Keratinocyte (primary cell): ENCODE data around the gene PMPCB. TPM values are rescaled to one million over a fixed set of nuclear protein-coding genes. Genes with fewer than 3 reads are reported as not detected.

Experiments
- DNase-seq: peaks from one replicate; pipeline ENCODE4 v3.0.0-alpha.2; 2011; ENCODE audit warnings: low read depth, missing footprints, low spot score
- FAIRE-seq: peaks from 2 replicates; lab custom pipeline; 2011; peaks lifted over from hg19 to GRCh38; lab: Jason Lieb, UNC
- H2AFZ ChIP-seq: 2 replicates; pipeline ENCODE4 v1.6.0; 2012; ENCODE audit warnings: low read length, control low read depth, inconsistent platforms; ENCODE audit not compliant: control insufficient read depth
- H3K27ac ChIP-seq: 2 replicates; pipeline ENCODE4 v1.5.1; 2011; ENCODE audit warnings: low read length; ENCODE audit not compliant: control insufficient read depth, insufficient read depth
- H3K27me3 ChIP-seq: 3 replicates; pipeline ENCODE4 v1.6.0; 2011; ENCODE audit warnings: low read length; ENCODE audit not compliant: control insufficient read depth, insufficient read depth; ENCODE audit errors: extremely low read depth
- H3K36me3 ChIP-seq, 2 experiments: 2 replicates in 1 of 2; 3 replicates in 1 of 2; pipeline ENCODE4 v1.5.1; 2011; ENCODE audit warnings: low read length in 2 of 2, mild to moderate bottlenecking in 1 of 2; ENCODE audit not compliant: control insufficient read depth in 2 of 2, insufficient read depth in 2 of 2; ENCODE audit errors: extremely low read depth in 1 of 2
- H3K4me1 ChIP-seq: 3 replicates; pipeline ENCODE4 v1.5.1; 2011; ENCODE audit warnings: low read length; ENCODE audit not compliant: control insufficient read depth, insufficient read depth; ENCODE audit errors: extremely low read depth
- H3K4me2 ChIP-seq: 3 replicates; pipeline ENCODE4 v1.6.0; 2011; ENCODE audit warnings: low read depth, low read length; ENCODE audit not compliant: control insufficient read depth, insufficient read depth; ENCODE audit errors: extremely low read depth
- H3K4me3 ChIP-seq, 3 experiments: fragments of 200-600 bp in 1 of 3; sonication (generic) in 1 of 3; 2 replicates in 2 of 3; 3 replicates in 1 of 3; pipeline ENCODE4 v1.5.1; 2011 to 2016; ENCODE audit warnings: low read length in 3 of 3, mild to moderate bottlenecking in 3 of 3, control low read depth in 2 of 3, inconsistent platforms in 1 of 3, low read depth in 1 of 3, mixed read lengths in 1 of 3, mixed run types in 1 of 3, moderate library complexity in 1 of 3; ENCODE audit not compliant: control insufficient read depth in 2 of 3, insufficient read depth in 2 of 3; ENCODE audit errors: extremely low read depth in 1 of 3
- H3K79me2 ChIP-seq: 2 replicates; pipeline ENCODE4 v1.6.0; 2012; ENCODE audit warnings: low read length; ENCODE audit not compliant: control insufficient read depth, insufficient read depth
- H3K9ac ChIP-seq: 3 replicates; pipeline ENCODE4 v1.6.0; 2011; ENCODE audit warnings: low read length; ENCODE audit not compliant: control insufficient read depth, insufficient read depth; ENCODE audit errors: extremely low read depth
- H3K9me1 ChIP-seq: 3 replicates; pipeline ENCODE4 v1.6.0; 2011; ENCODE audit warnings: low read length; ENCODE audit not compliant: control insufficient read depth, insufficient read depth; ENCODE audit errors: extremely low read depth
- H3K9me3 ChIP-seq: 2 replicates; pipeline ENCODE4 v1.5.1; 2012; ENCODE audit warnings: low read depth, low read length; ENCODE audit not compliant: control insufficient read depth
- H4K20me1 ChIP-seq: 3 replicates; pipeline ENCODE4 v1.6.0; 2011; ENCODE audit warnings: low read length; ENCODE audit not compliant: control insufficient read depth, insufficient read depth; ENCODE audit errors: extremely low read depth
- CTCF ChIP-seq, 3 experiments: IDR thresholded peaks in 1 of 3; conservative IDR thresholded peaks in 1 of 3; optimal IDR thresholded peaks in 1 of 3; 2 replicates in 2 of 3; 3 replicates in 1 of 3; pipeline versions ENCODE3 to v1.5.1; 2011; ENCODE audit warnings: low read length in 3 of 3, mild to moderate bottlenecking in 3 of 3, moderate library complexity in 2 of 3, control low read depth in 1 of 3, inconsistent platforms in 1 of 3; ENCODE audit not compliant: insufficient read depth in 2 of 3; ENCODE audit errors: extremely low read depth in 1 of 3
- EZH2 ChIP-seq: IDR thresholded peaks from one replicate; pipeline ENCODE4 v1.6.1; 2012; ENCODE audit warnings: inconsistent platforms, mild to moderate bottlenecking, low read length, moderate library complexity
- dilution Hi-C: fragments of 300-500 bp; cut with MboI; formaldehyde crosslinking; loops from one replicate; pipeline ENCODE4 v1.7.0; 2020; ENCODE audit warnings: low sequenced_read_pairs; ENCODE audit not compliant: extremely low pct_ligation_motif_present
- polyA plus RNA-seq, 5 experiments: library from polyadenylated mRNA; depleted of rRNA in 3 of 5; stranded (reverse) in 3 of 5; stranded (forward) in 1 of 5; unstranded in 1 of 5; fragments of >200 nt; gene quantifications; 1 replicate in 1 of 5; 2 replicates in 3 of 5; 3 replicates in 1 of 5; pipeline versions ENCODE4 v1.2.1 to v1.2.3, GENCODE V29; 2011 to 2012; ENCODE audit warnings: missing spikeins in 2 of 5, low read depth in 1 of 5, low replicate concordance in 1 of 5

Gene PMPCB
- polyA plus RNA-seq, 1 donor (not counting 4 experiments of a cell fraction or from before 2014, with no cell fraction given) = 79.2 TPM

- H3K9ac ChIP-seq = peak overlapping the region; percentile 97
- peak overlapping the region; percentile 94 for H3K27ac ChIP-seq
- peaks cover 11 to 16% of the 10 kb centered on the region in 2 experiments for H3K36me3 ChIP-seq
- H3K9me3 ChIP-seq = no peaks in the 10 kb centered on the region
- TF ChIP-seq CTCF (optimal IDR thresholded peaks at IDR 0.05 in 1 of 3, IDR thresholded peaks at IDR 0.05 in 1 of 3, conservative IDR thresholded peaks at IDR 0.05 in 1 of 3; ENCODE audit: extremely low read depth in 1 of 3, insufficient read depth in 2 of 3, low read length in 3 of 3) = no peak
- TF ChIP-seq EZH2 = no peak
- H4K20me1 ChIP-seq = peaks cover under 1% of the 10 kb centered on the region
- H2AFZ ChIP-seq = peak overlapping the region; percentile 94
- H3K27me3 ChIP-seq = no peaks in the 10 kb centered on the region
- H3K9me1 ChIP-seq = no peaks in the 10 kb centered on the region
- H3K4me1 ChIP-seq = peaks cover 8% of the 10 kb centered on the region
- dilution Hi-C loops = no loop called here
- no peak for DNase-seq
- peak overlapping the region; percentile 75 to 92 (median 81) for H3K4me3 ChIP-seq
- peak overlapping the region; percentile 93 for H3K4me2 ChIP-seq
- peaks cover 63% of the 10 kb centered on the region for H3K79me2 ChIP-seq
- FAIRE-seq = no peak
Observed at GRCh38 chr7:103343332-103343731, 46.1 kb downstream of the PMPCB start.

DNA sequence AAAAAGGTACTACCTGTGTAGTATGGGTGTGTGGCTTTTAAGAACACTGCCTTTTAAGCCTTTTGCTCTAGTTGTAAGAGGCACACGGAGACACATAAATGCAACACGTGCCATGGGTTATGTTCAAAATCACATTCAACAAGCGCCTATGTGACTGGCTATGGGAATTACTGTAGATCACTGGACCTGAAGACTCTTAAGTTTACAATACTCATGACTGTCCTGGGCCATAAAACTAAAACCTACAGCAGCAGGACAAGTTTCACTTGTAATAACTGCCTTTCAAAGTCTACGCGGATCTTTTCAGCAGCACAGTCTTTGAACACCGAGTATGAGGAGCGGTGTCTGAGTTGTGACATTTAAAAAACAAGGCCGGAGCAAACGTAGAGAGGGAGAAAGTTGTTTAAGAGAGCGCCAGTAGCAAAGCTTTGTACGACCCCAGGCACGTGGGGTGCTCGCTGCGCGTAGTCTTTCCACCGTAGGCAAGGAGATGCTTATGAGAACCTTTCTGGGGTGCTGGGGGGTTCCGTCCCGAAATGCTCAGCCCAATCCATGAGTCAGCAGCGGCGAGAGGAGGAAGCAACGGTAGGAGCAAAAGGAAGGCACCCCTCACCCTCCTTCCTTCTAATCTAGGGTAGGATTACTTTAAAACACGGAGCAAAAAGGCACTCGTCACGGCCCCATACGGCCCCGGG lies 46.7 kb downstream of the PMPCB start:
- Histone ChIP-seq H3K27ac (peak overlapping the region; percentile 94), H3K79me2 (peaks cover 66% of the 10 kb centered on the region), H3K4me3 (peak overlapping the region; percentile 75 to 92 (median 81)), H2AFZ (peak overlapping the region; percentile 94), H3K36me3 (peaks cover 10 to 15% of the 10 kb centered on the region in 2 experiments), H3K9me1 (no peaks in the 10 kb centered on the region), H3K27me3 (no peaks in the 10 kb centered on the region), H3K4me1 (peaks cover 8% of the 10 kb centered on the region), H3K4me2 (peak overlapping the region; percentile 93), H3K9me3 (no peaks in the 10 kb centered on the region), H3K9ac (peak overlapping the region; percentile 97), H4K20me1 (peaks cover 2% of the 10 kb centered on the region)
- FAIRE-seq (no peak), DNase-seq (no peak)
- TF ChIP-seq EZH2 (no peak), CTCF (optimal IDR thresholded peaks at IDR 0.05 in 1 of 3, IDR thresholded peaks at IDR 0.05 in 1 of 3, conservative IDR thresholded peaks at IDR 0.05 in 1 of 3; ENCODE audit: extremely low read depth in 1 of 3, insufficient read depth in 2 of 3, low read length in 3 of 3) (no peak)
- dilution Hi-C loops = no loop called here
